ENCODE measurements around the gene ITFG1.

- TF ChIP-seq, protein P1, sequence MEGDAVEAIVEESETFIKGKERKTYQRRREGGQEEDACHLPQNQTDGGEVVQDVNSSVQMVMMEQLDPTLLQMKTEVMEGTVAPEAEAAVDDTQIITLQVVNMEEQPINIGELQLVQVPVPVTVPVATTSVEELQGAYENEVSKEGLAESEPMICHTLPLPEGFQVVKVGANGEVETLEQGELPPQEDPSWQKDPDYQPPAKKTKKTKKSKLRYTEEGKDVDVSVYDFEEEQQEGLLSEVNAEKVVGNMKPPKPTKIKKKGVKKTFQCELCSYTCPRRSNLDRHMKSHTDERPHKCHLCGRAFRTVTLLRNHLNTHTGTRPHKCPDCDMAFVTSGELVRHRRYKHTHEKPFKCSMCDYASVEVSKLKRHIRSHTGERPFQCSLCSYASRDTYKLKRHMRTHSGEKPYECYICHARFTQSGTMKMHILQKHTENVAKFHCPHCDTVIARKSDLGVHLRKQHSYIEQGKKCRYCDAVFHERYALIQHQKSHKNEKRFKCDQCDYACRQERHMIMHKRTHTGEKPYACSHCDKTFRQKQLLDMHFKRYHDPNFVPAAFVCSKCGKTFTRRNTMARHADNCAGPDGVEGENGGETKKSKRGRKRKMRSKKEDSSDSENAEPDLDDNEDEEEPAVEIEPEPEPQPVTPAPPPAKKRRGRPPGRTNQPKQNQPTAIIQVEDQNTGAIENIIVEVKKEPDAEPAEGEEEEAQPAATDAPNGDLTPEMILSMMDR (tag by site-specific recombination; IDR thresholded peaks at IDR 0.05): no peak
- no peak for TF ChIP-seq ZNF138 (tag by site-specific recombination; IDR thresholded peaks at IDR 0.05; ENCODE audit: borderline replicate concordance)
- no peak for TF ChIP-seq ZNF830 (tag by site-specific recombination; IDR thresholded peaks at IDR 0.05; ENCODE audit: low read depth)
- no peak for TF ChIP-seq ZNF274 (IDR thresholded peaks at IDR 0.05; ENCODE audit: low read length)
- TF ChIP-seq ZNF274 (tag by site-specific recombination; IDR thresholded peaks at IDR 0.05; ENCODE audit: borderline replicate concordance): no peak
- TF ChIP-seq ZNF530 (tag by site-specific recombination; IDR thresholded peaks at IDR 0.05; ENCODE audit: low read depth): no peak
- no peak for TF ChIP-seq ZNF214 (tag by site-specific recombination; IDR thresholded peaks at IDR 0.05; ENCODE audit: borderline replicate concordance)
- no peak for TF ChIP-seq PBX3 (CRISPR knock-in tag; IDR thresholded peaks at IDR 0.05)
- TF ChIP-seq, protein P2, sequence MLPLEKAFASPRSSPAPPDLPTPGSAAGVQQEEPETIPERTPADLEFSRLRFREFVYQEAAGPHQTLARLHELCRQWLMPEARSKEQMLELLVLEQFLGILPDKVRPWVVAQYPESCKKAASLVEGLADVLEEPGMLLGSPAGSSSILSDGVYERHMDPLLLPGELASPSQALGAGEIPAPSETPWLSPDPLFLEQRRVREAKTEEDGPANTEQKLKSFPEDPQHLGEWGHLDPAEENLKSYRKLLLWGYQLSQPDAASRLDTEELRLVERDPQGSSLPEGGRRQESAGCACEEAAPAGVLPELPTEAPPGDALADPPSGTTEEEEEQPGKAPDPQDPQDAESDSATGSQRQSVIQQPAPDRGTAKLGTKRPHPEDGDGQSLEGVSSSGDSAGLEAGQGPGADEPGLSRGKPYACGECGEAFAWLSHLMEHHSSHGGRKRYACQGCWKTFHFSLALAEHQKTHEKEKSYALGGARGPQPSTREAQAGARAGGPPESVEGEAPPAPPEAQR (tag by site-specific recombination; IDR thresholded peaks at IDR 0.05): no peak
- TF ChIP-seq ZEB2 (tag by site-specific recombination; IDR thresholded peaks at IDR 0.05): no peak
- TF ChIP-seq ZNF24 (tag by site-specific recombination; IDR thresholded peaks at IDR 0.05): no peak
- TF ChIP-seq ZNF23 (tag by site-specific recombination; IDR thresholded peaks at IDR 0.05; ENCODE audit: borderline replicate concordance): no peak
- TF ChIP-seq ZNF221 (tag by site-specific recombination; IDR thresholded peaks at IDR 0.05; ENCODE audit: borderline replicate concordance): no peak
- no peak for TF ChIP-seq ZNF571 (tag by site-specific recombination; IDR thresholded peaks at IDR 0.05)
These were observed 230.6 kb downstream of the ITFG1 start for GRCh38 chr16:47230296-47230695.

Data from HEK293 (cell line).